ENCODE results near the gene MED12L.

- TF ChIP-seq EZH2phosphoT487 (IDR thresholded peaks at IDR 0.05; ENCODE audit: borderline replicate concordance) (no peak), CTCF (conservative IDR thresholded peaks at IDR 0.05; ENCODE audit: low read length) (no peak)
These were observed 318.9 kb downstream of the MED12L start for GRCh38 chr3:151404316-151404715.

All from Loucy (cell line).